Liver (tissue), 9 donors: Measurements from ENCODE around the gene SAFB. TPM values are rescaled to one million over a fixed set of nuclear protein-coding genes. Genes with fewer than 3 reads are reported as not detected.

ENCODE experiments used
- DNase-seq: peaks from one replicate; pipeline ENCODE4 v3.0.0-alpha.2; 2017; ENCODE audit warnings: low spot score
- H3K27ac ChIP-seq, 2 donors: one replicate each; pipeline ENCODE4 v1.7.0; 2013; ENCODE audit warnings: inconsistent platforms in 2 of 2, low read length in 2 of 2, control low read depth in 1 of 2, low read depth in 1 of 2, mild to moderate bottlenecking in 1 of 2
- H3K27me3 ChIP-seq, 4 donors: one replicate each; pipeline versions ENCODE4 v1.6.1 to v1.7.0; 2013; ENCODE audit warnings: low read length in 3 of 4, inconsistent platforms in 1 of 4, mild to moderate bottlenecking in 1 of 4, moderate library complexity in 1 of 4; ENCODE audit not compliant: control insufficient read depth in 4 of 4, insufficient read depth in 4 of 4
- H3K36me3 ChIP-seq, 4 donors: one replicate each; pipeline versions ENCODE4 v1.6.1 to v1.7.0; 2013; ENCODE audit warnings: low read length in 3 of 4, mild to moderate bottlenecking in 3 of 4, low read depth in 1 of 4, moderate library complexity in 1 of 4; ENCODE audit not compliant: control insufficient read depth in 4 of 4, insufficient read depth in 3 of 4
- H3K4me1 ChIP-seq, 4 donors: one replicate each; pipeline versions ENCODE4 v1.6.1 to v1.7.0; 2013; ENCODE audit warnings: low read length in 3 of 4, mild to moderate bottlenecking in 3 of 4, moderate library complexity in 1 of 4; ENCODE audit not compliant: control insufficient read depth in 4 of 4, insufficient read depth in 4 of 4
- H3K4me3 ChIP-seq, 3 donors: one replicate each; pipeline versions ENCODE4 v1.6.1 to v1.7.0; 2013; ENCODE audit warnings: low read length in 3 of 3, control low read depth in 1 of 3, low read depth in 1 of 3, mild to moderate bottlenecking in 1 of 3
- H3K9ac ChIP-seq, 2 donors: one replicate each; pipeline ENCODE4 v1.7.0; 2013; ENCODE audit warnings: low read length in 2 of 2, mild to moderate bottlenecking in 2 of 2, moderate library complexity in 2 of 2, control low read depth in 1 of 2, low read depth in 1 of 2
- H3K9me3 ChIP-seq, 4 donors: one replicate each; pipeline versions ENCODE4 v1.6.1 to v1.7.0; 2013; ENCODE audit warnings: low read length in 3 of 4; ENCODE audit not compliant: control insufficient read depth in 4 of 4
- ATF3 ChIP-seq: IDR thresholded peaks from 2 replicates; pipeline ENCODE4 v1.6.1; 2016; ENCODE audit warnings: antibody characterized with exemption
- CTCF ChIP-seq: fragments of 150-350 bp; IDR thresholded peaks from 2 replicates; pipeline ENCODE4 v1.5.1; 2017; ENCODE audit warnings: improper control_type of control experiment, low read depth, low read length; ENCODE audit not compliant: missing input control
- FOXA1 ChIP-seq: IDR thresholded peaks from 2 replicates; pipeline ENCODE4 v1.6.1; 2016; ENCODE audit warnings: antibody characterized with exemption
- FOXA2 ChIP-seq: IDR thresholded peaks from 2 replicates; pipeline ENCODE4 v1.6.1; 2016; ENCODE audit warnings: antibody characterized with exemption
- GABPA ChIP-seq, 2 donors: IDR thresholded peaks in 1 of 2; conservative IDR thresholded peaks in 1 of 2; 2 replicates each; pipeline ENCODE4 v1.6.1; 2016; ENCODE audit warnings: antibody characterized with exemption in 2 of 2, mild to moderate bottlenecking in 1 of 2, moderate library complexity in 1 of 2
- HNF4G ChIP-seq: IDR thresholded peaks from 2 replicates; pipeline ENCODE4 v1.6.1; 2016; ENCODE audit warnings: antibody characterized with exemption
- MAX ChIP-seq: IDR thresholded peaks from 2 replicates; pipeline ENCODE4 v1.6.1; 2016; ENCODE audit warnings: antibody characterized with exemption
- NR2F2 ChIP-seq: IDR thresholded peaks from 2 replicates; pipeline ENCODE4 v1.6.1; 2016; ENCODE audit warnings: antibody characterized with exemption
- RAD21 ChIP-seq, 2 donors: IDR thresholded peaks; 2 replicates each; pipeline ENCODE4 v1.6.1; 2016; ENCODE audit warnings: antibody characterized with exemption in 2 of 2, mild to moderate bottlenecking in 2 of 2
- REST ChIP-seq: IDR thresholded peaks from 2 replicates; pipeline ENCODE4 v1.6.1; 2016; ENCODE audit warnings: antibody characterized with exemption, mild to moderate bottlenecking
- SP1 ChIP-seq: IDR thresholded peaks from 2 replicates; pipeline ENCODE4 v1.6.1; 2018; ENCODE audit warnings: antibody characterized with exemption, mild to moderate bottlenecking
- TAF1 ChIP-seq: conservative IDR thresholded peaks from 2 replicates; pipeline ENCODE4 v1.6.1; 2016; ENCODE audit warnings: antibody characterized with exemption, mild to moderate bottlenecking
- YY1 ChIP-seq: IDR thresholded peaks from 2 replicates; pipeline ENCODE4 v1.6.1; 2016; ENCODE audit warnings: antibody characterized with exemption, mild to moderate bottlenecking
- ZBTB33 ChIP-seq: IDR thresholded peaks from 2 replicates; pipeline ENCODE4 v1.6.1; 2016; ENCODE audit warnings: antibody characterized with exemption
- WGBS: extraction: QIAGEN DNeasy Blood & Tissue Kit; methylation state at CpG from one replicate; pipeline ENCODE4 v1.1.7; 2013; 5-methylcytosine and 5-hydroxymethylcytosine counted together
- polyA plus RNA-seq, 2 donors: library from polyadenylated mRNA; stranded (reverse) in 1 of 2; unstranded in 1 of 2; fragments of 200-250 nt in 1 of 2; fragments of >200 nt in 1 of 2; fragmentation: Nextera tagmentation in 1 of 2; extraction: Ambion mirVana in 1 of 2; gene quantifications; one replicate each; pipeline versions ENCODE4 v1.2.1 to v1.2.3, GENCODE V29; 2013 to 2015
- total RNA-seq, 2 donors: library from RNA; depleted of rRNA; stranded (reverse); fragments of >200 nt; gene quantifications; one replicate each; pipeline ENCODE4 v1.2.3, GENCODE V29; 2014
- donor health status: healthy.
- donor health status: healthy.
- donor health status: healthy.
- donor health status: healthy.
- donor health status: healthy.

The SAFB gene
- total and polyA plus RNA-seq, 4 donors = 16.5 to 65.0 (median 38.5) TPM

GRCh38 chr19:5595129-5595528, 27.8 kb upstream of the SAFB start:
- DNase-seq = no peak
- H3K4me1 ChIP-seq = peaks cover 0 to 11% (median 10%) of the 10 kb centered on the region in 4 donors
- peaks cover 33 to 97% (median 78%) of the 10 kb centered on the region in 4 donors for H3K36me3 ChIP-seq
- WGBS = 94% methylated on average over 18 of the region's 18 CpGs
- TF ChIP-seq ZBTB33 (no peak), RAD21 (IDR thresholded peaks at IDR 0.05) (no peak), FOXA1 (no peak), FOXA2 (no peak), ATF3 (no peak), MAX (no peak), NR2F2 (no peak), CTCF (no peak), GABPA (IDR thresholded peaks at IDR 0.05 in 1 of 2, conservative IDR thresholded peaks at IDR 0.05 in 1 of 2) (no peak), HNF4G (no peak)
- no peak overlapping the region for H3K4me3 ChIP-seq
- no peaks in the 10 kb centered on the region for H3K27me3 ChIP-seq
- no peaks in the 10 kb centered on the region for H3K9me3 ChIP-seq
- H3K9ac ChIP-seq = no peak overlapping the region
- no peak overlapping the region for H3K27ac ChIP-seq

GRCh38 chr19:5595745-5596144, 27.1 kb upstream of the SAFB start:
- H3K27me3 ChIP-seq = no peaks in the 10 kb centered on the region
- H3K9me3 ChIP-seq = no peaks in the 10 kb centered on the region
- H3K4me1 ChIP-seq = peaks cover 0 to 11% (median 10%) of the 10 kb centered on the region in 4 donors
- 96% methylated on average over 9 of the region's 9 CpGs for WGBS
- H3K4me3 ChIP-seq = no peak overlapping the region
- H3K9ac ChIP-seq = no peak overlapping the region
- H3K27ac ChIP-seq = no peak overlapping the region
- TF ChIP-seq HNF4G = no peak
- no peak for DNase-seq
- H3K36me3 ChIP-seq = peaks cover 32 to 97% (median 80%) of the 10 kb centered on the region in 4 donors

GRCh38 chr19:5600797-5601196, 22.1 kb upstream of the SAFB start:
- no peak overlapping the region for H3K4me3 ChIP-seq
- H3K27ac ChIP-seq = no peak overlapping the region
- TF ChIP-seq YY1 = no peak
- TF ChIP-seq MAX = no peak
- TF ChIP-seq ZBTB33 = no peak
- TF ChIP-seq HNF4G = no peak
- no peak for TF ChIP-seq SP1
- TF ChIP-seq FOXA1 = no peak
- no peak for TF ChIP-seq REST
- TF ChIP-seq TAF1 = no peak
- no peak for TF ChIP-seq FOXA2
- WGBS = 96% methylated on average over 8 of the region's 8 CpGs
- H3K9ac ChIP-seq = no peak overlapping the region
- no peak for DNase-seq
- no peaks in the 10 kb centered on the region for H3K4me1 ChIP-seq
- H3K9me3 ChIP-seq = no peaks in the 10 kb centered on the region
- peaks cover 21 to 89% (median 77%) of the 10 kb centered on the region in 4 donors for H3K36me3 ChIP-seq
- H3K27me3 ChIP-seq = no peaks in the 10 kb centered on the region
